Adrenal gland (tissue), 12 donors: ENCODE data around the gene CERS1. TPM values are rescaled to one million over a fixed set of nuclear protein-coding genes. Genes with fewer than 3 reads are reported as not detected.
A peak's percentile ranks its signal among the peaks of the same experiment; 100 is the strongest.

ENCODE experiments used
- DNase-seq, 7 donors: peaks; one replicate each; pipeline ENCODE4 v3.0.0-alpha.2; 2019 to 2020
- H3K27ac ChIP-seq, 5 donors: fragments of 200-600 bp; sonication (generic) in 4 of 5; 1 replicate in 3 of 5; 2 replicates in 2 of 5; pipeline versions ENCODE4 v1.5.1 to v1.8.0; 2016 to 2020; ENCODE audit warnings: mild to moderate bottlenecking in 1 of 5
- H3K27me3 ChIP-seq: fragments of 200-600 bp; 2 replicates; pipeline ENCODE4 v1.8.0; 2021
- H3K36me3 ChIP-seq, 2 donors: fragments of 200-600 bp; replicated peaks in 1 of 2; 1 replicate in 1 of 2; 2 replicates in 1 of 2; pipeline versions ENCODE4 v1.5.1 to v1.8.0; 2018 to 2022
- H3K4me1 ChIP-seq, 2 donors: fragments of 200-600 bp; replicated peaks in 1 of 2; 1 replicate in 1 of 2; 2 replicates in 1 of 2; pipeline versions ENCODE4 v1.5.1 to v1.8.0; 2018 to 2021
- H3K4me3 ChIP-seq, 4 donors: fragments of 200-600 bp; sonication (generic) in 3 of 4; one replicate each; pipeline ENCODE4 v1.5.1; 2016 to 2018
- H3K9me3 ChIP-seq, 3 donors: fragments of 200-600 bp; sonication (generic) in 1 of 3; replicated peaks in 1 of 3; 1 replicate in 2 of 3; 2 replicates in 1 of 3; pipeline versions ENCODE4 v1.5.1 to v1.8.0; 2016 to 2021
- POLR2A ChIP-seq, 2 donors: fragments of 450-650 bp; IDR thresholded peaks; one replicate each; pipeline ENCODE4 v1.6.1; 2017; ENCODE audit warnings: antibody characterized with exemption in 2 of 2, mild to moderate bottlenecking in 2 of 2, moderate library complexity in 1 of 2
- WGBS, 4 donors: extraction: QIAGEN DNeasy Blood & Tissue Kit in 2 of 4; methylation state at CpG; one replicate each; pipeline versions ENCODE4 v1.1.5 to v1.1.7; 2013 to 2017; 5-methylcytosine and 5-hydroxymethylcytosine counted together
- intact Hi-C, 2 donors: fragments of 100-400 bp; cut with DNase I; formaldehyde crosslinking; loops; one replicate each; pipeline versions ENCODE4 v1.14.1 to v1.15.0; 2022 to 2023
- polyA plus RNA-seq, 3 donors: library from polyadenylated mRNA; stranded (reverse); fragments of 200-250 nt in 2 of 3; fragments of 350-450 nt in 1 of 3; fragmentation: Illumina TruSeq in 1 of 3; extraction: RNeasy Lipid Tissue Mini Kit (QIAGEN cat#74804) in 1 of 3; gene quantifications; one replicate each; pipeline ENCODE4 v1.2.3, GENCODE V29; 2013 to 2014
- total RNA-seq, 9 donors: library from RNA; depleted of rRNA in 4 of 9; stranded (reverse); fragments of >200 nt in 4 of 9; fragments of 120-200 nt in 1 of 9; fragmentation: NEBNext Ultra II Directional in 1 of 9; extraction: Animal tissue kit (Norgen Biotek cat#: 25700) in 1 of 9; gene quantifications; one replicate each; pipeline versions ENCODE4 v1.1.0 to v1.2.4, GENCODE V29; 2013 to 2023
- TF ChIP-seq, protein P1 (sequence below), 6 experiments: fragments of 450-650 bp in 4 of 6; fragments of 200-600 bp in 2 of 6; sonication (generic) in 1 of 6; IDR thresholded peaks; 1 replicate in 5 of 6; 2 replicates in 1 of 6; pipeline versions ENCODE4 v1.5.1 to v1.8.0; 2016 to 2021; ENCODE audit warnings: antibody characterized with exemption in 6 of 6, mild to moderate bottlenecking in 2 of 6, moderate library complexity in 1 of 6
- donor health status: healthy with polysubstance abuse.
- donor health status: Bipolar disorder and iron deficiency.
- donor health status: DM: yes; HTN: yes; CAD: no.
- donor health status: DM: no; HTN: no; CAD: no.
- donor health status: DM: no; HTN: no; CAD: no.
- donor health status: DM: yes; HTN: yes; CAD: no.

CERS1 gene
- total and polyA plus RNA-seq, 12 donors, result 0.29 to 4.3 (median 1.8) TPM; not detected in 3

DNA sequence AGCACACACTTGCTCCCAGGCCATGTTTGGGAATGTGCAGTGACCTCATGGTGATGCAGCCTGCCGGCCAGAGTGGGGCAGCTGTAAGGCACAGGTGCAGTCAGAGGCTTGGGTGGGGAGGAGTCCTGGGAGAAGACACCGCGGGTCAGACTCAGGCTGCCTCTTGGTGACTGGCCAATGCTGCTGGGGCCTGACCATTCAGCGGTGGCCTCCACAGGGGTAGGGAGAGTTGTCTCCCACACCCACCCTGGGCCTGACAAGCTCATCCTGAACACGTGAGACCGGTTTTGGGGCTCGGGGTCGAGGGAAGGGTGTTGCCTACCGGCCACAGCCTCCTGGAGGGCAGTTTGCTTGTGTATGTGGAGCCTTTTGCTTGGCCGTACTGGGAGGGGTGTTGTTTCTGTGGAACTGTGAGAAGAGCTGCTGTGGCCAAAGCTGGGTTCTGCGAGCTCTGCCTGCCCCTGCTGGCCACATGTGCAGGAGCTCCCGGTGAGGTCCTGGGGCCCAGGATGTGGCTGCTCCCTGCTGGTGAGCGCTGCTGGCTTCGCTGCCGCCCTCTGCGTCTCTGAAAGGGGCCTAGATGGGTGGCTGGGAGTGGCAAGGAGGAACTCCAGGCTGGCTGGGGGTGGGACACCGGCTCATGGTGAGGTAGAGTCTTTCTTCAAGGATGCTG lies 42.1 kb downstream of the CERS1 start:
- TF ChIP-seq, protein P1, sequence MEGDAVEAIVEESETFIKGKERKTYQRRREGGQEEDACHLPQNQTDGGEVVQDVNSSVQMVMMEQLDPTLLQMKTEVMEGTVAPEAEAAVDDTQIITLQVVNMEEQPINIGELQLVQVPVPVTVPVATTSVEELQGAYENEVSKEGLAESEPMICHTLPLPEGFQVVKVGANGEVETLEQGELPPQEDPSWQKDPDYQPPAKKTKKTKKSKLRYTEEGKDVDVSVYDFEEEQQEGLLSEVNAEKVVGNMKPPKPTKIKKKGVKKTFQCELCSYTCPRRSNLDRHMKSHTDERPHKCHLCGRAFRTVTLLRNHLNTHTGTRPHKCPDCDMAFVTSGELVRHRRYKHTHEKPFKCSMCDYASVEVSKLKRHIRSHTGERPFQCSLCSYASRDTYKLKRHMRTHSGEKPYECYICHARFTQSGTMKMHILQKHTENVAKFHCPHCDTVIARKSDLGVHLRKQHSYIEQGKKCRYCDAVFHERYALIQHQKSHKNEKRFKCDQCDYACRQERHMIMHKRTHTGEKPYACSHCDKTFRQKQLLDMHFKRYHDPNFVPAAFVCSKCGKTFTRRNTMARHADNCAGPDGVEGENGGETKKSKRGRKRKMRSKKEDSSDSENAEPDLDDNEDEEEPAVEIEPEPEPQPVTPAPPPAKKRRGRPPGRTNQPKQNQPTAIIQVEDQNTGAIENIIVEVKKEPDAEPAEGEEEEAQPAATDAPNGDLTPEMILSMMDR (IDR thresholded peaks at IDR 0.05), result no peak
- DNase-seq, result no peak
- H3K4me3 ChIP-seq, result no peak overlapping the region
- no peaks in the 10 kb centered on the region for H3K9me3 ChIP-seq
- WGBS, 4 donors, result 86 to 97% (median 88%) methylated on average over 11 to 17 of the region's 17 CpGs
- no peaks in the 10 kb centered on the region for H3K27me3 ChIP-seq
- H3K36me3 ChIP-seq, result peaks cover 0 to 84% of the 10 kb centered on the region in 2 donors
- H3K4me1 ChIP-seq, result peaks cover 22 to 23% of the 10 kb centered on the region in 2 donors
- intact Hi-C loops, result loop anchor here (10.0 kb wide), 2 partner anchors 379 to 399 kb away; no protein-coding TSS in a partner anchor
- H3K27ac ChIP-seq, result no peak overlapping the region

DNA sequence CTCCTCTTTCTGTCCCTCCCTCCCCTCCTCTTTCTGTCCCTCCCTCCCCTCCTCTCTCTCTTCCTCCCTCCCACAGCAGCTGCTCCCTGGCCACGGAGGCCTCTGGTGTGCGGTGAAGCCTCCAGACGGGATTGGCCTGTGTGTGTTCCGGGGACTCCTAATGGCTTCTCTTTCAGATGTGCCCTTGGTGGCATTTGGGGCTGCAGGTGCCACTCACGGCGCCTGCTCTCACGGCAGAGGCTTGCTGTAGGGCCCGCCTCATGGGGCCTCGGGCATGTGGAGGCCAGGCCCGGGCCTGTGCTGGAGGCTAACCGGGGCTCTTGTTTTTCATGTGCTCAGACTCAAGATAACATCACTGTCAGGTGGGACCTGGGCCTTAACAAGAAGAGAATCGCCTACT lies 43.3 kb downstream of the CERS1 start:
- no peak for TF ChIP-seq POLR2A (IDR thresholded peaks at IDR 0.05)
- TF ChIP-seq, protein P1 (IDR thresholded peaks at IDR 0.05), result no peak
- H3K9me3 ChIP-seq, result no peaks in the 10 kb centered on the region
- no peak overlapping the region for H3K27ac ChIP-seq
- no peak for DNase-seq
- H3K4me1 ChIP-seq, result peaks cover 33 to 35% of the 10 kb centered on the region in 2 donors
- no peak overlapping the region for H3K4me3 ChIP-seq
- no peaks in the 10 kb centered on the region for H3K27me3 ChIP-seq
- H3K36me3 ChIP-seq, result peaks cover 0 to 79% of the 10 kb centered on the region in 2 donors
- intact Hi-C loops, result loop anchor here (10.0 kb wide), 2 partner anchors 378 to 398 kb away; no protein-coding TSS in a partner anchor
- WGBS, 4 donors, result 84 to 94% (median 85%) methylated on average over 12 of the region's 12 CpGs

DNA sequence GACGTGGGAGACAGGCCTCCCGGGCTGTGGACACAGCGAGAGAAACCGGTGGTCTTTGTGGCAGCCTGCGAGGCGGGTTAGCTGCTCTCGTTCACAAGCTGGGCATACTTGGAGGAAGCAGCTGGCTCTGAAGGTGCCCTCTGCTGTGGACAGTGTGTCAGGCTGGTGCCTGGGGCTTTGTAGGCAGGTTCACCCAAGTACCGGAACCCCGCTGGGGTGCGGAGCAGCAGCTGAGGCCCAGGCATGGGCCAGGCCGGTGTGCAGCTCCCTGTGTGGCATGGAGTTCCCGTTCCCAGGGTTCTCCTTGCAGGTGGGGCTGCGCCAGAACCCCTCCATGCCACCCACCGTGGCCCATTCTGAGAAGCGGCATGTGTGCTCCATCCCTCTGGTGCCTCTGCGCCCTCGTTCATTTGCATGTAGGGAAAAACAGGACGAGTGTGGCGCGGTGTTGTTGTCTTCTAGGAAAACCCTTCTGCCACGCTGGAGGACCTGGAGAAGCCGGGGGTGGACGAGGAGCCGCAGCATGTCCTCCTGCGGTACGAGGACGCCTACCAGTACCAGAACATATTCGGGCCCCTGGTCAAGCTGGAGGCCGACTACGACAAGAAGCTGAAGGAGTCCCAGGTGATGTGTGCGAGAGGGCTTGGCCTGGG lies 44.2 kb downstream of the CERS1 start:
- Histone ChIP-seq H3K36me3 (peaks cover 0 to 71% of the 10 kb centered on the region in 2 donors), H3K4me1 (peaks cover 33 to 44% of the 10 kb centered on the region in 2 donors), H3K4me3 (no peak overlapping the region), H3K9me3 (no peaks in the 10 kb centered on the region), H3K27ac (peak overlapping the region in 2 of 5 donors; percentile 82 to 89), H3K27me3 (no peaks in the 10 kb centered on the region)
- no peak for DNase-seq
- TF ChIP-seq, protein P1 (IDR thresholded peaks at IDR 0.05), result no peak
- no peak for TF ChIP-seq POLR2A (IDR thresholded peaks at IDR 0.05)
- 90 to 97% (median 93%) methylated on average over 26 to 31 of the region's 31 CpGs for WGBS, 4 donors
- intact Hi-C loops, result loop anchor here (10.0 kb wide), 2 partner anchors 377 to 397 kb away; no protein-coding TSS in a partner anchor
